ENCODE results near the gene CCDC192. TPM values are rescaled to one million over a fixed set of nuclear protein-coding genes. Genes with fewer than 3 reads are reported as not detected.

CCDC192 gene
- total and polyA plus RNA-seq, 2 of the 4 experiments (the other 2 are of a cell fraction): not detected

- no peaks in the 10 kb centered on the region for H3K9me3 ChIP-seq (ENCODE audit: control insufficient read depth, insufficient read depth, low read length)
- in situ Hi-C loops (cut with MboI; ENCODE audit: low sequenced_read_pairs) (no loop called here), dilution Hi-C loops (cut with HindIII; ENCODE audit: low sequenced_read_pairs, unreplicated experiment) (no loop called here), intact Hi-C loops (cut with micrococcal nuclease) (no loop called here)
- H2BK120ac ChIP-seq (ENCODE audit: low read depth, low read length): no peak overlapping the region
- H3K9ac ChIP-seq (ENCODE audit: low read depth, low read length): no peak overlapping the region
- H4K8ac ChIP-seq (ENCODE audit: low read depth in 2 of 2, low read length in 2 of 2): no peak overlapping the region
- H3K4me1 ChIP-seq (ENCODE audit: control insufficient read depth, insufficient read depth, low read length): no peaks in the 10 kb centered on the region
- no peaks in the 10 kb centered on the region for H4K20me1 ChIP-seq (ENCODE audit: insufficient read depth, low read length)
- no peak overlapping the region for H2AK9ac ChIP-seq (replicated peaks; ENCODE audit: low read depth, low read length, poor library complexity)
- no peak overlapping the region for H3K4ac ChIP-seq (ENCODE audit: low read depth, low read length)
- CTCF ChIA-PET: no interaction called here
- no CpG with 5 or more reads among the region's 4 CpGs for WGBS, 2 experiments (ENCODE audit: extremely low coverage in 2 of 2, insufficient read length in 1 of 2)
- H3K23ac ChIP-seq (ENCODE audit: low read depth, low read length): no peak overlapping the region; the same call in 1 of the 2 replicates
- DNase-seq: no peak
- H4K5ac ChIP-seq (ENCODE audit: low read depth, low read length): no peak overlapping the region
- no peak overlapping the region for H3K27ac ChIP-seq (ENCODE audit: insufficient read depth, low read length)
- no peak for ATAC-seq (ENCODE audit: low read depth)
- H2BK15ac ChIP-seq (ENCODE audit: low read depth, low read length): no peak overlapping the region
- H2BK5ac ChIP-seq (ENCODE audit: low read depth, low read length, poor library complexity, severe bottlenecking): no peak overlapping the region
- no peak overlapping the region for H3K18ac ChIP-seq (ENCODE audit: low read depth, low read length)
- H4K91ac ChIP-seq (ENCODE audit: insufficient read depth, low read depth, low read length): no peak overlapping the region
- no peak overlapping the region for H3K14ac ChIP-seq (replicated peaks; ENCODE audit: low read depth, low read length)
- peaks cover 2% of the 10 kb centered on the region; the same call in 1 of the 2 replicates for H3K9me1 ChIP-seq (ENCODE audit: insufficient read depth, low read length)
- H3K27me3 ChIP-seq (ENCODE audit: control insufficient read depth, insufficient read depth, low read length): no peaks in the 10 kb centered on the region
- H3K56ac ChIP-seq (ENCODE audit: extremely low read depth, insufficient read depth, low read length): no peak overlapping the region
- H2BK20ac ChIP-seq (ENCODE audit: low read depth, low read length): no peak overlapping the region
- no peak overlapping the region for H3K4me2 ChIP-seq (ENCODE audit: low read depth, low read length)
- no peak overlapping the region for H2AFZ ChIP-seq (replicated peaks; ENCODE audit: low read length, poor library complexity)
- H3K4me3 ChIP-seq (ENCODE audit: insufficient read depth, low read depth, low read length): no peak overlapping the region
- POLR2A ChIA-PET (ENCODE audit: unreplicated experiment): no interaction called here
- TF ChIP-seq CHD1 (IDR thresholded peaks at IDR 0.05; ENCODE audit: low read depth, low read length) (no peak), RCOR1 (IDR thresholded peaks at IDR 0.05; ENCODE audit: insufficient replicate concordance, low read length) (no peak), MAZ (IDR thresholded peaks at IDR 0.05; ENCODE audit: borderline replicate concordance, low read depth, low read length) (no peak), MAFK (IDR thresholded peaks at IDR 0.05; ENCODE audit: low read depth, low read length) (no peak), FOS (IDR thresholded peaks at IDR 0.05; ENCODE audit: low read depth, low read length) (no peak), SMC3 (IDR thresholded peaks at IDR 0.05; ENCODE audit: low read depth, low read length) (no peak), BHLHE40 (IDR thresholded peaks at IDR 0.05; ENCODE audit: low read depth, low read length) (no peak), RAD21 (IDR thresholded peaks at IDR 0.05; ENCODE audit: low read length) (no peak), CEBPB (IDR thresholded peaks at IDR 0.05; ENCODE audit: low read depth, low read length) (no peak), NFE2L2 (IDR thresholded peaks at IDR 0.05; ENCODE audit: low read depth, low read length) (no peak), ELK1 (IDR thresholded peaks at IDR 0.05; ENCODE audit: borderline replicate concordance, low read depth, low read length) (no peak), CTCF (conservative IDR thresholded peaks at IDR 0.05; ENCODE audit: low read depth, low read length) (no peak), RFX5 (IDR thresholded peaks at IDR 0.05; ENCODE audit: low read depth, low read length) (no peak), POLR2A (IDR thresholded peaks at IDR 0.05; ENCODE audit: low read depth, low read length) (no peak)
- no peaks in the 10 kb centered on the region for H3K36me3 ChIP-seq (ENCODE audit: control insufficient read depth, insufficient read depth, low read length)
- BruUV-seq (replicated peaks): no TSS peak
- no peaks in the 10 kb centered on the region for H3K79me1 ChIP-seq (ENCODE audit: low read depth in 1 of 2, low read length in 2 of 2)
- no peak overlapping the region for H2AK5ac ChIP-seq (ENCODE audit: low read depth, low read length)
Observed at GRCh38 chr5:127976525-127976924, 273.3 kb downstream of the CCDC192 start.

Measured in IMR-90 (cell line).